Measurements from ENCODE around the gene MEX3A.

GRCh38 chr1:156083800-156084790 lies 1.8 kb upstream of the MEX3A start:
- TF ChIP-seq, protein P1, sequence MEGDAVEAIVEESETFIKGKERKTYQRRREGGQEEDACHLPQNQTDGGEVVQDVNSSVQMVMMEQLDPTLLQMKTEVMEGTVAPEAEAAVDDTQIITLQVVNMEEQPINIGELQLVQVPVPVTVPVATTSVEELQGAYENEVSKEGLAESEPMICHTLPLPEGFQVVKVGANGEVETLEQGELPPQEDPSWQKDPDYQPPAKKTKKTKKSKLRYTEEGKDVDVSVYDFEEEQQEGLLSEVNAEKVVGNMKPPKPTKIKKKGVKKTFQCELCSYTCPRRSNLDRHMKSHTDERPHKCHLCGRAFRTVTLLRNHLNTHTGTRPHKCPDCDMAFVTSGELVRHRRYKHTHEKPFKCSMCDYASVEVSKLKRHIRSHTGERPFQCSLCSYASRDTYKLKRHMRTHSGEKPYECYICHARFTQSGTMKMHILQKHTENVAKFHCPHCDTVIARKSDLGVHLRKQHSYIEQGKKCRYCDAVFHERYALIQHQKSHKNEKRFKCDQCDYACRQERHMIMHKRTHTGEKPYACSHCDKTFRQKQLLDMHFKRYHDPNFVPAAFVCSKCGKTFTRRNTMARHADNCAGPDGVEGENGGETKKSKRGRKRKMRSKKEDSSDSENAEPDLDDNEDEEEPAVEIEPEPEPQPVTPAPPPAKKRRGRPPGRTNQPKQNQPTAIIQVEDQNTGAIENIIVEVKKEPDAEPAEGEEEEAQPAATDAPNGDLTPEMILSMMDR (conservative IDR thresholded peaks at IDR 0.05; ENCODE audit: low read depth, low read length), result no peak
- TF ChIP-seq EZH2 (IDR thresholded peaks at IDR 0.05; ENCODE audit: borderline replicate concordance, low read depth, low read length, poor library complexity, severe bottlenecking), result no peak
